Activated naive CD8-positive, alpha-beta T cell (primary cell): ENCODE results near the gene PLA2G12A.

Experiments
- H3K27ac Mint-ChIP-seq: one replicate; pipeline ENCODE4 v1.8.0; 2021; ENCODE audit warnings: mixed read lengths
- H3K27me3 Mint-ChIP-seq: one replicate; pipeline ENCODE4 v1.8.0; 2021; ENCODE audit warnings: mixed read lengths
- H3K36me3 Mint-ChIP-seq: one replicate; pipeline ENCODE4 v1.8.0; 2021; ENCODE audit warnings: mixed read lengths
- H3K4me1 Mint-ChIP-seq: one replicate; pipeline ENCODE4 v1.8.0; 2021; ENCODE audit warnings: low read depth, mixed read lengths
- H3K4me3 Mint-ChIP-seq: one replicate; pipeline ENCODE4 v1.8.0; 2021; ENCODE audit warnings: mild to moderate bottlenecking, mixed read lengths
- H3K9me3 Mint-ChIP-seq: one replicate; pipeline ENCODE4 v1.8.0; 2021; ENCODE audit warnings: low read depth, mixed read lengths

The PLA2G12A gene

DNA sequence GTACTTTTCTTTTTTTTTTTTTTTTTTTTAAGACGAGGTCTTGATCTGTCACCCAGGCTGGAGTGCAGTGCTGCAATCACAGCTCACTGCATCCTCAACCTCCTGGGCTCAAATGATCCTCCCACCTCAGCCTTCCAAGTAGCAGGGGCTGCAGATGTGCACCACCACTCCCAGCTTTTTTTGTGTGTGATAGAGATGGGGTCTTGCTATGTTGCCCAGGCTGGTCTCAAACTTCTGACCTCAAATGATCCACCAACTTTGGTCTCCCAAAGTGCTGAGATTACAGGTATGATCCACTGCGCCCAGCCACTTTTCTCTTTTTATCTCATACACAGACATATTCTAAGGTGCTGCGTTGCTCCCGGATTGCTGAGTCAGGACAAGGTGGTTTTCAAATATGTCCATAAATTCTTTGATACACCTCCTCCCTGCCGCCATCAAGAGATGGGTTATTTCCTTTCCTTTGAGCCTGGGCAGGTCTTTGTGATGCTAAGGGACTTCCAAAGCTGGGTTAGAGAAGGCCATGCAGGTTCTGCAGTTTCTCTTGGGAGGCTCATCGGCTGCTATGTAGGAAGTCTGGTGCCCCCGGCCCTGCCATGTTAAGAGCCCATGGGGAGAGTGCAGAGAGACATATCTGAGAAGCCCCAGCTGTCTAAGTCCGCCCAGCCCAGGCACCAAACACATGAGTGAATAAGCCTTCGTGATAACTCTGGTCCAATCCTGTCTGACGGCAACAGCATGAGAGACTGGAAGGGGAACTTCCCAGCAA lies 8.4 kb upstream of the PLA2G12A start:
- Mint-ChIP-seq H3K4me1 (no peaks in the 10 kb centered on the region), H3K9me3 (no peaks in the 10 kb centered on the region), H3K27me3 (peaks cover 4% of the 10 kb centered on the region)

GRCh38 chr4:109735566-109736365 lies 5.9 kb upstream of the PLA2G12A start:
- no peak overlapping the region for H3K4me3 Mint-ChIP-seq
- H3K9me3 Mint-ChIP-seq: no peaks in the 10 kb centered on the region
- peaks cover 2% of the 10 kb centered on the region for H3K36me3 Mint-ChIP-seq
- peaks cover 4% of the 10 kb centered on the region for H3K27me3 Mint-ChIP-seq
- peaks cover under 1% of the 10 kb centered on the region for H3K4me1 Mint-ChIP-seq
- H3K27ac Mint-ChIP-seq: no peak overlapping the region

More for the DNA sequence above, 8.4 kb upstream of the PLA2G12A start:
- H3K4me3 Mint-ChIP-seq: no peak overlapping the region
- no peak overlapping the region for H3K27ac Mint-ChIP-seq
- H3K36me3 Mint-ChIP-seq: peaks cover 2% of the 10 kb centered on the region

- no peak overlapping the region for H3K4me3 Mint-ChIP-seq
- H3K27ac Mint-ChIP-seq: no peak overlapping the region
- H3K9me3 Mint-ChIP-seq: no peaks in the 10 kb centered on the region
- peaks cover 1% of the 10 kb centered on the region for H3K27me3 Mint-ChIP-seq
- H3K4me1 Mint-ChIP-seq: peaks cover 12% of the 10 kb centered on the region
- no peaks in the 10 kb centered on the region for H3K36me3 Mint-ChIP-seq
These were observed 3.9 kb upstream of the PLA2G12A start for GRCh38 chr4:109733728-109734127.

GRCh38 chr4:109730619-109731545 lies 1.0 kb upstream of the PLA2G12A start:
- H3K36me3 Mint-ChIP-seq: peaks cover 3% of the 10 kb centered on the region
- H3K9me3 Mint-ChIP-seq: no peaks in the 10 kb centered on the region
- peaks cover 26% of the 10 kb centered on the region for H3K4me1 Mint-ChIP-seq
- peak overlapping the region; percentile 76 for H3K27ac Mint-ChIP-seq
- no peaks in the 10 kb centered on the region for H3K27me3 Mint-ChIP-seq
- H3K4me3 Mint-ChIP-seq: peak overlapping the region; percentile 84

GRCh38 chr4:109729117-109729717 lies 653 bp downstream of the PLA2G12A start:
- peaks cover 7% of the 10 kb centered on the region for H3K36me3 Mint-ChIP-seq
- H3K27ac Mint-ChIP-seq: peak overlapping the region; percentile 80
- peak overlapping the region; percentile 93 for H3K4me3 Mint-ChIP-seq
- H3K27me3 Mint-ChIP-seq: no peaks in the 10 kb centered on the region
- H3K9me3 Mint-ChIP-seq: no peaks in the 10 kb centered on the region
- H3K4me1 Mint-ChIP-seq: peaks cover 30% of the 10 kb centered on the region

DNA sequence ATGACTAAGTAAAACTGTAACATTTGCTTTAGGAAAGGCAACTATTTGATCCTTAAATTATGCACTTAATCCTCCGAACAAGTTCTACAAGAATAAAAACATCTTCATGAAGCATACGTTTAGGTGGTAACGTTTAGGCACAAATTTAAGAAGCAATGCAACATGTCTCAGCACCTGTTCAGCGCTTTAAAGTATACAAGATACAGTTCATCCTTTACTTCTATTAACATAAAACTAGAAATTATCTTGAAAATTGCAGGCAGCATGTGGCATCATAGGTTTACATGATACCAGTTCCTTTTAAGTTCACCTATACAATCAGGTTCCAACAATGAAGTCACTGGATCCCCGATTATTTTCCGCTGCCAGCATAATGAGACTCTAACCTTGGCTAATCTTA lies 1.5 kb downstream of the PLA2G12A start:
- Mint-ChIP-seq H3K27me3 (no peaks in the 10 kb centered on the region), H3K36me3 (peaks cover 7% of the 10 kb centered on the region), H3K9me3 (no peaks in the 10 kb centered on the region), H3K4me3 (peak overlapping the region; percentile 93), H3K4me1 (peaks cover 30% of the 10 kb centered on the region), H3K27ac (no peak overlapping the region)

- Mint-ChIP-seq H3K4me3 (no peak overlapping the region), H3K27ac (no peak overlapping the region), H3K4me1 (peaks cover 24% of the 10 kb centered on the region)
These were observed 6.8 kb downstream of the PLA2G12A start for GRCh38 chr4:109723110-109723509.

GRCh38 chr4:109722357-109722756 lies 7.5 kb downstream of the PLA2G12A start:
- H3K4me3 Mint-ChIP-seq: no peak overlapping the region
- no peaks in the 10 kb centered on the region for H3K9me3 Mint-ChIP-seq
- H3K27me3 Mint-ChIP-seq: no peaks in the 10 kb centered on the region
- H3K36me3 Mint-ChIP-seq: peaks cover 15% of the 10 kb centered on the region
- peaks cover 20% of the 10 kb centered on the region for H3K4me1 Mint-ChIP-seq
- H3K27ac Mint-ChIP-seq: no peak overlapping the region

More at GRCh38 chr4:109723110-109723509, 6.8 kb downstream of the PLA2G12A start:
- no peaks in the 10 kb centered on the region for H3K27me3 Mint-ChIP-seq
- peaks cover 15% of the 10 kb centered on the region for H3K36me3 Mint-ChIP-seq
- no peaks in the 10 kb centered on the region for H3K9me3 Mint-ChIP-seq

GRCh38 chr4:109721033-109721432 lies 8.8 kb downstream of the PLA2G12A start:
- Mint-ChIP-seq H3K27me3 (no peaks in the 10 kb centered on the region), H3K9me3 (no peaks in the 10 kb centered on the region), H3K4me3 (no peak overlapping the region), H3K4me1 (peaks cover 15% of the 10 kb centered on the region), H3K36me3 (peaks cover 17% of the 10 kb centered on the region), H3K27ac (no peak overlapping the region)

- no peaks in the 10 kb centered on the region for H3K9me3 Mint-ChIP-seq
- peaks cover 12% of the 10 kb centered on the region for H3K4me1 Mint-ChIP-seq
These were observed 10.3 kb downstream of the PLA2G12A start for GRCh38 chr4:109719604-109720003.

GRCh38 chr4:109718759-109719158 lies 11.1 kb downstream of the PLA2G12A start:
- Mint-ChIP-seq H3K36me3 (peaks cover 11% of the 10 kb centered on the region), H3K9me3 (no peaks in the 10 kb centered on the region), H3K4me1 (peaks cover 10% of the 10 kb centered on the region), H3K27me3 (no peaks in the 10 kb centered on the region), H3K27ac (no peak overlapping the region), H3K4me3 (no peak overlapping the region)

More at GRCh38 chr4:109719604-109720003, 10.3 kb downstream of the PLA2G12A start:
- Mint-ChIP-seq H3K27ac (no peak overlapping the region), H3K36me3 (peaks cover 14% of the 10 kb centered on the region), H3K27me3 (no peaks in the 10 kb centered on the region), H3K4me3 (no peak overlapping the region)

- H3K36me3 Mint-ChIP-seq: peaks cover 3% of the 10 kb centered on the region
- H3K9me3 Mint-ChIP-seq: no peaks in the 10 kb centered on the region
- H3K27me3 Mint-ChIP-seq: no peaks in the 10 kb centered on the region
These were observed 16.4 kb downstream of the PLA2G12A start for GRCh38 chr4:109713500-109713899.

DNA sequence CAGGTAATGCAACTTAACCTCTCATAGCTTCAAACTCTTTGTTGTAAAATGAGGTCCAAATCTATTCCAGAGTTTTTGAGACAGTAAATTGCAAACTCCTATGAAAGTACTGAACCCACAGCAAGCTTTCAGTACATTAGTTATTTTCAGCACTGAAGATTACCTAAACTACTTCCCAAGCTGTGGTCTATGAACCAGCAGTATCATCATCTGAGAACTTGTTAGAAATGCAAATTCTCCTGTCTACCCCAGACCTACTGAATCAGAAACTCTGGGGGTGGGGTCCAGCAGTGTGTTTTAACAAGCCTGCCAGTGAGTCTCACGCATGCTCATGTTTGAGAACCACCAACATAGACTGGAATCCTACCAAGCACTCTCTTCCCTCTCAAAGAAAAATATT lies 20.9 kb downstream of the PLA2G12A start:
- Mint-ChIP-seq H3K27ac (no peak overlapping the region), H3K4me3 (no peak overlapping the region), H3K4me1 (peaks cover 2% of the 10 kb centered on the region), H3K27me3 (no peaks in the 10 kb centered on the region), H3K9me3 (no peaks in the 10 kb centered on the region), H3K36me3 (no peaks in the 10 kb centered on the region)

More at GRCh38 chr4:109713500-109713899, 16.4 kb downstream of the PLA2G12A start:
- H3K4me1 Mint-ChIP-seq: no peaks in the 10 kb centered on the region
- H3K27ac Mint-ChIP-seq: no peak overlapping the region
- H3K4me3 Mint-ChIP-seq: no peak overlapping the region

DNA sequence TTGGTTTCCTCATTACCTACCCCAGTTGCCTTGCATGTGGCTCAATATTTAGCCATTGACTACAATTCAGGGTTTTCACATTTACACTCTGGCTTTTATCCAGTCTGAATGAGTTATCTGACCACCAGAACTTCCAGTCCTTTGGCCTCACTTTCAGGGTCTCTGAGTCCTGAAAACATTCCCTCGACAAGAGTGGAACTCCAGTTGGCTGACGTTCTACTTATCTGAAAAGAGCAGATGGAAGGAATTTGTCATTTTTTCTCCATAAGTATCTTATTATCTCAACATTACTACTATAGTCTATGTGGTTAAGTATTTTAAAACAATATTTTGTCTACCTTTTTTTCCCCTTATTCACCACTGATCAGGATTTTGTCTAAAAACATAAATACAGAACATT lies 21.4 kb downstream of the PLA2G12A start:
- Mint-ChIP-seq H3K4me3 (no peak overlapping the region), H3K27ac (no peak overlapping the region), H3K36me3 (no peaks in the 10 kb centered on the region), H3K27me3 (no peaks in the 10 kb centered on the region), H3K9me3 (no peaks in the 10 kb centered on the region), H3K4me1 (peaks cover 5% of the 10 kb centered on the region)
